HEK293 (cell line): Measurements from ENCODE around the gene TEKTIP1.
A peak's percentile ranks its signal among the peaks of the same experiment; 100 is the strongest.

Experiments used
- CTCF ChIA-PET: fragments of 350-600 bp; formaldehyde crosslinking; extraction: SDS; loops from one replicate; lab custom pipeline; 2021; ENCODE audit warnings: antibody characterized with exemption; lab: Yijun Ruan, JAX
- POLR2A ChIA-PET: fragments of 300-600 bp; formaldehyde crosslinking; extraction: SDS; loops from one replicate; lab custom pipeline; 2020; ENCODE audit warnings: antibody characterized with exemption, inconsistent platforms; lab: Yijun Ruan, JAX
- H3K27ac ChIP-seq: fragments of 200-500 bp; sonication (Bioruptor generic); 2 replicates; pipeline ENCODE4 v1.5.1; 2014; ENCODE audit warnings: low read depth, low read length, control low read depth, inconsistent platforms; ENCODE audit errors: extremely low read depth
- H3K36me3 ChIP-seq, 2 experiments: fragments of 200-500 bp in 1 of 2; sonication (Bioruptor generic) in 1 of 2; 1 replicate in 1 of 2; 2 replicates in 1 of 2; pipeline ENCODE4 v1.5.1; 2014 to 2017; ENCODE audit warnings: inconsistent platforms in 2 of 2, low read length in 2 of 2; ENCODE audit not compliant: control insufficient read depth in 2 of 2, insufficient read depth in 1 of 2
- H3K4me1 ChIP-seq: fragments of 200-500 bp; sonication (Bioruptor generic); 2 replicates; pipeline ENCODE4 v1.5.1; 2014; ENCODE audit warnings: mild to moderate bottlenecking, low read length, inconsistent platforms; ENCODE audit not compliant: control insufficient read depth, insufficient read depth
- H3K4me3 ChIP-seq: 2 replicates; pipeline ENCODE4 v1.5.1; 2011; ENCODE audit warnings: low read depth, mild to moderate bottlenecking, control low read depth, low read length, moderate library complexity
- H3K9me3 ChIP-seq: fragments of 200-500 bp; sonication (Bioruptor generic); 2 replicates; pipeline ENCODE4 v1.5.1; 2014; ENCODE audit warnings: low read depth, low read length, inconsistent platforms; ENCODE audit not compliant: control insufficient read depth, insufficient read depth
- GLI4 ChIP-seq: fragments of 450-650 bp; formaldehyde crosslinking; IDR thresholded peaks from 2 replicates; pipeline ENCODE4 v1.5.1; 2016; ENCODE audit warnings: missing biosample characterization, missing genetic modification characterization
- GLIS1 ChIP-seq: fragments of 450-650 bp; formaldehyde crosslinking; IDR thresholded peaks from 2 replicates; pipeline ENCODE4 v1.5.1; 2016; ENCODE audit warnings: missing biosample characterization, missing genetic modification characterization
- IKZF3 ChIP-seq: fragments of 450-650 bp; IDR thresholded peaks from 2 replicates; pipeline ENCODE4 v1.5.0; 2018; ENCODE audit warnings: missing biosample characterization, mild to moderate bottlenecking, missing genetic modification characterization, moderate library complexity
- KLF1 ChIP-seq: fragments of 450-650 bp; formaldehyde crosslinking; IDR thresholded peaks from 2 replicates; pipeline ENCODE4 v1.5.1; 2016; ENCODE audit warnings: missing biosample characterization, missing genetic modification characterization
- PRDM1 ChIP-seq: fragments of 450-650 bp; formaldehyde crosslinking; IDR thresholded peaks from 2 replicates; pipeline ENCODE4; 2016; ENCODE audit warnings: missing biosample characterization, missing genetic modification characterization
- YY1 ChIP-seq: fragments of 450-650 bp; formaldehyde crosslinking; IDR thresholded peaks from 2 replicates; pipeline ENCODE4 v1.5.1; 2018; ENCODE audit warnings: missing biosample characterization, missing genetic modification characterization
- ZBTB48 ChIP-seq: fragments of 450-650 bp; formaldehyde crosslinking; IDR thresholded peaks from 2 replicates; pipeline ENCODE4 v1.5.1; 2016; ENCODE audit warnings: missing biosample characterization, missing genetic modification characterization
- ZNF121 ChIP-seq: fragments of 450-650 bp; formaldehyde crosslinking; IDR thresholded peaks from 2 replicates; pipeline ENCODE4 v1.5.1; 2016; ENCODE audit warnings: missing biosample characterization, missing genetic modification characterization
- ZNF223 ChIP-seq: fragments of 450-650 bp; formaldehyde crosslinking; IDR thresholded peaks from 2 replicates; pipeline ENCODE4 v1.5.1; 2016; ENCODE audit warnings: missing biosample characterization, missing genetic modification characterization
- ZNF341 ChIP-seq: fragments of 450-650 bp; formaldehyde crosslinking; IDR thresholded peaks from 2 replicates; pipeline ENCODE4; 2016; ENCODE audit warnings: low read depth, missing biosample characterization, missing genetic modification characterization
- ZNF600 ChIP-seq: fragments of 450-650 bp; formaldehyde crosslinking; IDR thresholded peaks from 2 replicates; pipeline ENCODE4 v1.5.1; 2016; ENCODE audit warnings: missing biosample characterization, missing genetic modification characterization
- ZNF664 ChIP-seq: fragments of 450-650 bp; formaldehyde crosslinking; IDR thresholded peaks from 2 replicates; pipeline ENCODE4 v1.5.1; 2016; ENCODE audit warnings: missing biosample characterization, missing genetic modification characterization
- TF ChIP-seq, protein P1 (sequence below): fragments of 450-650 bp; formaldehyde crosslinking; IDR thresholded peaks from 2 replicates; pipeline ENCODE4 v1.5.1; 2016; ENCODE audit warnings: missing biosample characterization, missing genetic modification characterization
- TF ChIP-seq, protein P2 (sequence below): fragments of 450-650 bp; formaldehyde crosslinking; IDR thresholded peaks from 2 replicates; pipeline ENCODE4 v1.5.1; 2016; ENCODE audit warnings: missing biosample characterization, missing genetic modification characterization
- TF ChIP-seq, protein P3 (sequence below): fragments of 450-650 bp; formaldehyde crosslinking; IDR thresholded peaks from 2 replicates; pipeline ENCODE4 v1.5.1; 2016; ENCODE audit warnings: missing biosample characterization, missing genetic modification characterization
- TF ChIP-seq, protein P4 (sequence below): fragments of 450-650 bp; formaldehyde crosslinking; IDR thresholded peaks from 2 replicates; pipeline ENCODE4 v1.5.1; 2016; ENCODE audit warnings: missing biosample characterization, missing genetic modification characterization

Gene TEKTIP1

DNA sequence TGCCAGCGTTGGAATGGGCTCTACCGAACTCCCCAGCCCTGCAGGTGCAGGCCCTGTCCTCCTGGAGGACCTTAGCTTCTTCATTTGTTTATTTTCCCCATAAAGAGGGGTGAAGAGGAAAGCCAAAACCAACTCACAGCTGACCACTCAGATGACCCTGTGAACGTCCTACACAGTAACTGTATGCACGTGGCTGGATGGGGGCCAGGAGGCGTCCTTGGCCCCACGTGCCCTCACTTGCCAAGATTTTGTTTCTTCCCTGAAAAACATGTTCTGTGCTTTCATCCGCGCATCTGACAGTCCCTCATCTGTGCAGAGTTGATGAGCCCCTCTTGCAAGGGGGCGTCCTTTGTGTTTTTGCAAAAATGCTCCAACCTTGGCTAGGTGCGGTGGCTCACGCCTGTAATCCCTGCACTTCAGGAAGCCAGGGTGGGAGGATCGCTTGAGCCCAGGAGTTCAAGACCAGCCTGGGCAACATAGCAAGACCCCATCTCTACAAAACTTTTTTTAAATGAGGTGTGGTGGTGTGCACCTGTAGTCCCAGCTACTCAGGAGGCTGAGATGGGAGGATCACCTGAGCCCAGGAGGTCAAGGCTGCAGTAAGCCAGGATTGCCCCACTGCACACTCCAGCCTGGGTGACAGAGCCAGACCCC lies 5.3 kb upstream of the TEKTIP1 start:
- H3K4me3 ChIP-seq = no peak overlapping the region
- no peaks in the 10 kb centered on the region for H3K9me3 ChIP-seq
- peaks cover 0 to 71% of the 10 kb centered on the region in 2 experiments; a peak in 2 of 3 replicates for H3K36me3 ChIP-seq
- ChIA-PET POLR2A (interaction anchor here (0.5 kb wide), 1 partner anchor 46 kb away, joined by 5 read pairs; no protein-coding TSS in a partner anchor), CTCF (interaction anchor here (0.6 kb wide), 2 partner anchors 11 to 30 kb away, joined by 3 to 4 read pairs; no protein-coding TSS in a partner anchor)
- 0 out of 2 replicates have a peak, but pooled peaks have one; percentile 5 for TF ChIP-seq ZNF600
- no peak for TF ChIP-seq ZNF341 (tag by site-specific recombination)
- TF ChIP-seq, protein P1, sequence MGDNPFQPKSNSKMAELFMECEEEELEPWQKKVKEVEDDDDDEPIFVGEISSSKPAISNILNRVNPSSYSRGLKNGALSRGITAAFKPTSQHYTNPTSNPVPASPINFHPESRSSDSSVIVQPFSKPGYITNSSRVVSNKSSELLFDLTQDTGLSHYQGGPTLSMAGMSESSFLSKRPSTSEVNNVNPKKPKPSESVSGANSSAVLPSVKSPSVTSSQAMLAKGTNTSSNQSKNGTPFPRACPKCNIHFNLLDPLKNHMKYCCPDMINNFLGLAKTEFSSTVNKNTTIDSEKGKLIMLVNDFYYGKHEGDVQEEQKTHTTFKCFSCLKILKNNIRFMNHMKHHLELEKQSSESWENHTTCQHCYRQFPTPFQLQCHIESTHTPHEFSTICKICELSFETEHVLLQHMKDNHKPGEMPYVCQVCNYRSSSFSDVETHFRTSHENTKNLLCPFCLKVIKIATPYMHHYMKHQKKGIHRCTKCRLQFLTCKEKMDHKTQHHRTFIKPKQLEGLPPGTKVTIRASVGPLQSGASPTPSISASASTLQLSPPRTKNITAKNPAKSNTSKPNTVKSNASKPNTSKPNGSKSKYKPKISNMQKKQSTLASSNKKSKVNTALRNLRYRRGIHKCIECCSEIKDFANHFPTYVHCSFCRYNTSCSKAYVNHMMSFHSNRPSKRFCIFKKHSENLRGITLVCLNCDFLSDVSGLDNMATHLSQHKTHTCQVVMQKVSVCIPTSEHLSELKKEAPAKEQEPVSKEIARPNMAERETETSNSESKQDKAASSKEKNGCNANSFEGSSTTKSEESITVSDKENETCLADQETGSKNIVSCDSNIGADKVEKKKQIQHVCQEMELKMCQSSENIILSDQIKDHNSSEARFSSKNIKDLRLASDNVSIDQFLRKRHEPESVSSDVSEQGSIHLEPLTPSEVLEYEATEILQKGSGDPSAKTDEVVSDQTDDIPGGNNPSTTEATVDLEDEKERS (tag by site-specific recombination) = no peak
- TF ChIP-seq IKZF3 (tag by site-specific recombination) = no peak
- TF ChIP-seq PRDM1 = no peak
- TF ChIP-seq ZNF664 (tag by site-specific recombination) = peak; percentile 67; the same call in 1 of the 2 replicates
- TF ChIP-seq ZNF121 = peak; percentile 90
- no peak for TF ChIP-seq ZNF223 (tag by site-specific recombination)
- TF ChIP-seq, protein P2, sequence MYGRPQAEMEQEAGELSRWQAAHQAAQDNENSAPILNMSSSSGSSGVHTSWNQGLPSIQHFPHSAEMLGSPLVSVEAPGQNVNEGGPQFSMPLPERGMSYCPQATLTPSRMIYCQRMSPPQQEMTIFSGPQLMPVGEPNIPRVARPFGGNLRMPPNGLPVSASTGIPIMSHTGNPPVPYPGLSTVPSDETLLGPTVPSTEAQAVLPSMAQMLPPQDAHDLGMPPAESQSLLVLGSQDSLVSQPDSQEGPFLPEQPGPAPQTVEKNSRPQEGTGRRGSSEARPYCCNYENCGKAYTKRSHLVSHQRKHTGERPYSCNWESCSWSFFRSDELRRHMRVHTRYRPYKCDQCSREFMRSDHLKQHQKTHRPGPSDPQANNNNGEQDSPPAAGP (tag by site-specific recombination) = no peak
- no peak for TF ChIP-seq GLI4 (tag by site-specific recombination)
- no peak overlapping the region for H3K27ac ChIP-seq
- H3K4me1 ChIP-seq = no peaks in the 10 kb centered on the region

DNA sequence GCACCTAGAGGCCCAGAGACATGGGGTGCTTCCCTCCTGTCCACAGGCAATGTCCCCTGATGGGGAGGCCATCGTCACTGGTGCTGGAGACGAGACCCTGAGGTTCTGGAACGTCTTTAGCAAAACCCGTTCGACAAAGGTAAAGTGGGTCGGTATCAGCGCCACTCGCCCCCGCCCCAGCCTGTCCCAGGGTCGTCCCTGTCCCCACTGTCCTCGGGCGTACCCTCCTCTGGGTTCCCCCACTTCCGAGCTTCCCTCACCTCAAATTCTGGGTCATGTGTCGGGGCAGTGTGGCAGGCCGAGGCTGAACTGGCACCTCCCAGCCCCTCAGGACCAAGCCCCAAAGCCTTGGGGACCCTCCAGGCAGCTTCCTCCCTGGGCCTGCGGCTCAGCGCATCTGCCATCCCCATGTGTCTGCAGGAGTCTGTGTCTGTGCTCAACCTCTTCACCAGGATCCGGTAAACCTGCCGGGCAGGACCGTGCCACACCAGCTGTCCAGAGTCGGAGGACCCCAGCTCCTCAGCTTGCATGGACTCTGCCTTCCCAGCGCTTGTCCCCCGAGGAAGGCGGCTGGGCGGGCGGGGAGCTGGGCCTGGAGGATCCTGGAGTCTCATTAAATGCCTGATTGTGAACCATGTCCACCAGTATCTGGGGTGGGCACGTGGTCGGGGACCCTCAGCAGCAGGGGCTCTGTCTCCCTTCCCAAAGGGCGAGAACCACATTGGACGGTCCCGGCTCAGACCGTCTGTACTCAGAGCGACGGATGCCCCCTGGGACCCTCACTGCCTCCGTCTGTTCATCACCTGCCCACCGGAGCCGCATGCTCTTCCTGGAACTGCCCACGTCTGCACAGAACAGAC lies 4.4 kb upstream of the TEKTIP1 start:
- H3K9me3 ChIP-seq = no peaks in the 10 kb centered on the region
- H3K4me3 ChIP-seq = no peak overlapping the region
- TF ChIP-seq, protein P3, sequence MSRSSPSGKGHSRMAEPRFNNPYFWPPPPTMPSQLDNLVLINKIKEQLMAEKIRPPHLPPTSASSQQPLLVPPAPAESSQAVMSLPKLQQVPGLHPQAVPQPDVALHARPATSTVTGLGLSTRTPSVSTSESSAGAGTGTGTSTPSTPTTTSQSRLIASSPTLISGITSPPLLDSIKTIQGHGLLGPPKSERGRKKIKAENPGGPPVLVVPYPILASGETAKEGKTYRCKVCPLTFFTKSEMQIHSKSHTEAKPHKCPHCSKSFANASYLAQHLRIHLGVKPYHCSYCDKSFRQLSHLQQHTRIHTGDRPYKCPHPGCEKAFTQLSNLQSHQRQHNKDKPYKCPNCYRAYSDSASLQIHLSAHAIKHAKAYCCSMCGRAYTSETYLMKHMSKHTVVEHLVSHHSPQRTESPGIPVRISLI (tag by site-specific recombination) = no peak
- no peak for TF ChIP-seq GLIS1 (tag by site-specific recombination)
- TF ChIP-seq YY1 = no peak
- TF ChIP-seq KLF1 (tag by site-specific recombination) = no peak
- TF ChIP-seq ZBTB48 (tag by site-specific recombination) = no peak
- TF ChIP-seq, protein P2 (tag by site-specific recombination) = no peak
- TF ChIP-seq, protein P4, sequence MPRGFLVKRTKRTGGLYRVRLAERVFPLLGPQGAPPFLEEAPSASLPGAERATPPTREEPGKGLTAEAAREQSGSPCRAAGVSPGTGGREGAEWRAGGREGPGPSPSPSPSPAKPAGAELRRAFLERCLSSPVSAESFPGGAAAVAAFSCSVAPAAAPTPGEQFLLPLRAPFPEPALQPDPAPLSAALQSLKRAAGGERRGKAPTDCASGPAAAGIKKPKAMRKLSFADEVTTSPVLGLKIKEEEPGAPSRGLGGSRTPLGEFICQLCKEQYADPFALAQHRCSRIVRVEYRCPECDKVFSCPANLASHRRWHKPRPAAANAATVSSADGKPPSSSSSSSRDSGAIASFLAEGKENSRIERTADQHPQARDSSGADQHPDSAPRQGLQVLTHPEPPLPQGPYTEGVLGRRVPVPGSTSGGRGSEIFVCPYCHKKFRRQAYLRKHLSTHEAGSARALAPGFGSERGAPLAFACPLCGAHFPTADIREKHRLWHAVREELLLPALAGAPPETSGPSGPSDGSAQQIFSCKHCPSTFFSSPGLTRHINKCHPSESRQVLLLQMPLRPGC (tag by site-specific recombination) = no peak
- peaks cover 0 to 71% of the 10 kb centered on the region in 2 experiments; a peak in 2 of 3 replicates for H3K36me3 ChIP-seq
- H3K27ac ChIP-seq = no peak overlapping the region
- POLR2A ChIA-PET = no interaction called here
- no peaks in the 10 kb centered on the region for H3K4me1 ChIP-seq
- CTCF ChIA-PET = no interaction called here
